BLaER1 treated with 17β-estradiol and CSF1 and Interleukin-3, amounts not matched to agents 10 nM and 100 nM (cell line): ENCODE measurements around the gene PISD.

Experiments used
- H3K27ac ChIP-seq, 11 experiments: shearing (Covaris generic); formaldehyde crosslinking; 2 replicates each; pipeline ENCODE4 v1.8.1; 2022
- H3K27me3 ChIP-seq, 11 experiments: shearing (Covaris generic); formaldehyde crosslinking; 2 replicates each; pipeline ENCODE4 v1.8.1; 2022
- H3K36me3 ChIP-seq, 11 experiments: shearing (Covaris generic); formaldehyde crosslinking; 2 replicates each; pipeline ENCODE4 v1.8.1; 2022
- H3K4me1 ChIP-seq, 10 experiments: shearing (Covaris generic); formaldehyde crosslinking; 2 replicates each; pipeline ENCODE4 v1.8.1; 2022
- H3K4me2 ChIP-seq, 11 experiments: shearing (Covaris generic); formaldehyde crosslinking; 2 replicates each; pipeline ENCODE4 v1.8.1; 2022
- H3K4me3 ChIP-seq, 10 experiments: shearing (Covaris generic); formaldehyde crosslinking; 2 replicates each; pipeline ENCODE4 v1.8.1; 2022
- H3K9ac ChIP-seq, 11 experiments: shearing (Covaris generic); formaldehyde crosslinking; 2 replicates each; pipeline ENCODE4 v1.8.1; 2022
- H3K9me3 ChIP-seq, 11 experiments: shearing (Covaris generic); formaldehyde crosslinking; replicated peaks in 1 of 11; 2 replicates each; pipeline ENCODE4 v1.8.1; 2022
- H4K20me1 ChIP-seq, 11 experiments: shearing (Covaris generic); formaldehyde crosslinking; 2 replicates each; pipeline ENCODE4 v1.8.1; 2022
- Cebpa-rat ChIP-seq, 11 experiments: shearing (Covaris generic); IDR thresholded peaks; 2 replicates each; pipeline ENCODE4 v1.8.1; 2022

PISD gene

GRCh38 chr22:31627223-31627731 is 34.7 kb downstream of the PISD start:
- Histone ChIP-seq H3K36me3 (peaks cover 40 to 84% (median 65%) of the 10 kb centered on the region in 11 experiments), H3K4me3 (no peak overlapping the region), H3K4me1 (peaks cover 61 to 92% (median 73%) of the 10 kb centered on the region in 10 experiments), H4K20me1 (peaks cover 74 to 99% (median 93%) of the 10 kb centered on the region in 11 experiments), H3K4me2 (peak overlapping the region; percentile 83 to 100 (median 97)), H3K27ac (peak overlapping the region in 10 of 11 experiments; percentile 13 to 61 (median 42); a peak in 18 of 22 replicates), H3K9ac (peak overlapping the region; percentile 27 to 61 (median 46); a peak in 19 of 22 replicates), H3K9me3 (no peaks in the 10 kb centered on the region), H3K27me3 (no peaks in the 10 kb centered on the region)
- no peak for TF ChIP-seq Cebpa-rat (IDR thresholded peaks at IDR 0.05)

DNA sequence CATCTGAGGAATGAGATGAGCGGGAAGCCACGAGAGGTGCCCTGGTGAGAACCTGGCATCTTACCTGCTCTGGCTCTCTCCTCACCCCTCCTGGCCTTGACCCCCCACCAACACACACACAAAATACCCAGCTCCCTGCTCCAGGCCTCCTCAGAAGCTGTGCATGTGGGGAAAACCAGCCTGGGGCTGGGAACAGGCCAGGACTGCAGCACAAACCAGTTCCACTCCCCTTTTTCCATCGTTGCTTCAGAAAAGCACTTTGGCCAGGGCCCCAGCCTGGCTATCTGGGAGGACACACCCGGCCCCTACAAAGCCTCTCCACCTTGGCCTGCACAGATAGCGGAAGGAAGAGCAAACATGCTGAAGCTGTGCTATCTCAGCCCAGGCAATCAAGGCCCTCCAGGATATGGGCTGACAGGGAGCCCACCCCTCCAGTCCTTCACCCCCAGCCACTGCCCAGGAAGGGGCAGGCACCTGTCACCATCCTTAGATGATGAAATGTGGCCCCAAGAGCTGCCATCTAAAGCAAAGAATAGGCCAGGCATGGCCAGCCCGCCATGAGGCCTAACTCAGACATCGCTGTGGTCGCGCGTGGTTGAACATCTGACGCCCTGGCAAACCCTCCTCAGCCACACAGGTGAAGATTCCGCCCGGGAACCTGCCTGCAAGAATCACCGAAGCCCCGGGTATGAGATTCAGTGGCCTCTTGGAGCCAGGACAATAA is 35.4 kb downstream of the PISD start:
- H3K4me2 ChIP-seq = peak overlapping the region; percentile 29 to 100 (median 97); a peak in 21 of 22 replicates
- peaks cover 77 to 99% (median 93%) of the 10 kb centered on the region in 11 experiments for H4K20me1 ChIP-seq
- no peaks in the 10 kb centered on the region for H3K27me3 ChIP-seq
- no peak for TF ChIP-seq Cebpa-rat (IDR thresholded peaks at IDR 0.05)
- H3K9me3 ChIP-seq = no peaks in the 10 kb centered on the region
- no peak overlapping the region for H3K4me3 ChIP-seq
- peaks cover 41 to 84% (median 68%) of the 10 kb centered on the region in 11 experiments for H3K36me3 ChIP-seq
- peak overlapping the region in 7 of 11 experiments; percentile 12 to 61 (median 46); a peak in 12 of 22 replicates for H3K27ac ChIP-seq
- peaks cover 54 to 85% (median 66%) of the 10 kb centered on the region in 10 experiments for H3K4me1 ChIP-seq
- H3K9ac ChIP-seq = peak overlapping the region; percentile 7 to 61 (median 46); a peak in 18 of 22 replicates

- peak overlapping the region in 9 of 11 experiments; percentile 20 to 61 (median 49); a peak in 7 of 22 replicates for H3K9ac ChIP-seq
- peaks cover 49 to 90% (median 76%) of the 10 kb centered on the region in 11 experiments for H3K36me3 ChIP-seq
- H3K4me2 ChIP-seq = peak overlapping the region in 10 of 11 experiments; percentile 29 to 100 (median 96); a peak in 15 of 22 replicates
- H3K27me3 ChIP-seq = no peaks in the 10 kb centered on the region
- peaks cover 47 to 78% (median 59%) of the 10 kb centered on the region in 10 experiments for H3K4me1 ChIP-seq
- no peak overlapping the region for H3K4me3 ChIP-seq
- peaks cover 84 to 99% (median 93%) of the 10 kb centered on the region in 11 experiments for H4K20me1 ChIP-seq
- TF ChIP-seq Cebpa-rat (IDR thresholded peaks at IDR 0.05) = no peak
- H3K9me3 ChIP-seq = no peaks in the 10 kb centered on the region
- peak overlapping the region in 4 of 11 experiments; percentile 46 to 61 (median 60); a peak in 7 of 22 replicates for H3K27ac ChIP-seq
Measured at GRCh38 chr22:31625661-31626426, 36.2 kb downstream of the PISD start.

DNA sequence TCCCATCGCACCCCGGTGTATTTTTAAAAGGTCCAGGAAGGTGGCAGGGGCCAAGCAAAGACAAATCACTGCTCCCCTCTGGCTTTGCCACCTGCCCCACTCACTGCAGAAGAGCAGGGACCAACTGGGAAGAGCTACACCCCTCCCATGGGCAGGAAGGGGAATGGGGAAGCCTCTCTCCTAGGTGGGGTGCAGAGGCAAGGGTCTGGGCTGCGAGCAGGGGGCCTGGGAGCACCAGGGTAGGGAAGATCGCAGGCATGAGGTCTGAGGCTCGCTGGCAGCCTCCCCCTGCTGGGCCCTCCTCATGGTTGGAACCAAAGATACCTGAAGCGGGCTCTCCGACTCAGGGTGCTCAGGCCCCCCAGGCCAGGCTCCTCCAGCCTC is 36.8 kb downstream of the PISD start:
- TF ChIP-seq Cebpa-rat (IDR thresholded peaks at IDR 0.05) = no peak
- Histone ChIP-seq H3K4me1 (peaks cover 44 to 76% (median 57%) of the 10 kb centered on the region in 10 experiments), H3K27ac (peak overlapping the region in 2 of 11 experiments; percentile 13 to 46; a peak in 4 of 22 replicates), H3K36me3 (peaks cover 55 to 96% (median 82%) of the 10 kb centered on the region in 11 experiments), H3K9ac (peak overlapping the region in 1 of 11 experiments; percentile 23; a peak in 3 of 22 replicates), H3K4me2 (peak overlapping the region in 1 of 11 experiments; percentile 83; a peak in 1 of 22 replicates), H3K27me3 (no peaks in the 10 kb centered on the region), H4K20me1 (peaks cover 84 to 100% (median 99%) of the 10 kb centered on the region in 11 experiments), H3K9me3 (no peaks in the 10 kb centered on the region), H3K4me3 (no peak overlapping the region)

GRCh38 chr22:31623592-31624304 is 38.3 kb downstream of the PISD start:
- Histone ChIP-seq H3K36me3 (peaks cover 64 to 100% (median 91%) of the 10 kb centered on the region in 11 experiments), H3K4me3 (no peak overlapping the region), H3K9me3 (no peaks in the 10 kb centered on the region), H3K4me1 (peaks cover 30 to 62% (median 43%) of the 10 kb centered on the region in 10 experiments), H3K9ac (peak overlapping the region in 7 of 11 experiments; percentile 19 to 40 (median 25); a peak in 3 of 22 replicates), H4K20me1 (peaks cover 77 to 100% (median 100%) of the 10 kb centered on the region in 11 experiments), H3K27ac (peak overlapping the region in 3 of 11 experiments; percentile 20 to 44 (median 23); a peak in 4 of 22 replicates), H3K4me2 (no peak overlapping the region), H3K27me3 (no peaks in the 10 kb centered on the region)
- TF ChIP-seq Cebpa-rat (IDR thresholded peaks at IDR 0.05) = no peak

GRCh38 chr22:31622980-31623379 is 39.0 kb downstream of the PISD start:
- no peak for TF ChIP-seq Cebpa-rat (IDR thresholded peaks at IDR 0.05)
- H3K4me1 ChIP-seq = peaks cover 24 to 55% (median 38%) of the 10 kb centered on the region in 10 experiments
- H3K9me3 ChIP-seq = no peaks in the 10 kb centered on the region
- no peak overlapping the region for H3K4me2 ChIP-seq
- peaks cover 67 to 100% (median 93%) of the 10 kb centered on the region in 11 experiments for H3K36me3 ChIP-seq
- peak overlapping the region in 6 of 11 experiments; percentile 16 to 40 (median 24); a peak in 5 of 22 replicates for H3K9ac ChIP-seq
- H4K20me1 ChIP-seq = peaks cover 70 to 100% (median 99%) of the 10 kb centered on the region in 11 experiments
- H3K27me3 ChIP-seq = no peaks in the 10 kb centered on the region
- H3K27ac ChIP-seq = peak overlapping the region in 2 of 11 experiments; percentile 20 to 44; a peak in 3 of 22 replicates
- no peak overlapping the region for H3K4me3 ChIP-seq

GRCh38 chr22:31621507-31622124 is 40.4 kb downstream of the PISD start:
- Histone ChIP-seq H3K27ac (0 out of 22 replicates have a peak overlapping the region, but pooled peaks of 1 of the 11 experiments have one; percentile 20), H4K20me1 (peaks cover 58 to 100% (median 96%) of the 10 kb centered on the region in 11 experiments)

More at GRCh38 chr22:31621507-31622124, 40.4 kb downstream of the PISD start:
- peaks cover 16 to 47% (median 34%) of the 10 kb centered on the region in 10 experiments for H3K4me1 ChIP-seq
- H3K9me3 ChIP-seq = no peaks in the 10 kb centered on the region
- H3K36me3 ChIP-seq = peaks cover 78 to 100% (median 98%) of the 10 kb centered on the region in 11 experiments
- no peak overlapping the region for H3K9ac ChIP-seq
- H3K4me2 ChIP-seq = no peak overlapping the region
- H3K4me3 ChIP-seq = no peak overlapping the region
- TF ChIP-seq Cebpa-rat (IDR thresholded peaks at IDR 0.05) = no peak
- H3K27me3 ChIP-seq = no peaks in the 10 kb centered on the region
